Immature natural killer cell (primary cell): Measurements from ENCODE around the gene REXO1. TPM values are rescaled to one million over a fixed set of nuclear protein-coding genes. Genes with fewer than 3 reads are reported as not detected.
A peak's percentile ranks its signal among the peaks of the same experiment; 100 is the strongest.

Experiments used
- DNase-seq, 3 donors: peaks; one replicate each; pipeline ENCODE4 v3.0.0; 2022; ENCODE audit warnings: mixed read lengths in 1 of 3
- H3K27ac Mint-ChIP-seq, 6 donors: one replicate each; pipeline ENCODE4 v1.8.0; 2020; ENCODE audit warnings: mixed read lengths in 6 of 6, mild to moderate bottlenecking in 5 of 6, inconsistent platforms in 4 of 6, moderate library complexity in 3 of 6
- H3K27me3 Mint-ChIP-seq, 3 donors: one replicate each; pipeline ENCODE4 v1.8.0; 2020 to 2021; ENCODE audit warnings: low read depth in 3 of 3, mild to moderate bottlenecking in 3 of 3, mixed read lengths in 3 of 3, moderate library complexity in 3 of 3, inconsistent platforms in 1 of 3
- H3K36me3 Mint-ChIP-seq, 3 donors: one replicate each; pipeline ENCODE4 v1.8.0; 2020; ENCODE audit warnings: mixed read lengths in 3 of 3, inconsistent platforms in 2 of 3, mild to moderate bottlenecking in 2 of 3
- H3K4me1 Mint-ChIP-seq, 2 donors: one replicate each; pipeline ENCODE4 v1.8.0; 2020; ENCODE audit warnings: inconsistent platforms in 2 of 2, mild to moderate bottlenecking in 2 of 2, mixed read lengths in 2 of 2, moderate library complexity in 1 of 2
- H3K4me3 Mint-ChIP-seq, 5 donors: one replicate each; pipeline ENCODE4 v1.8.0; 2020; ENCODE audit warnings: mild to moderate bottlenecking in 5 of 5, mixed read lengths in 5 of 5, inconsistent platforms in 3 of 5, moderate library complexity in 3 of 5
- H3K9me3 Mint-ChIP-seq, 6 donors: one replicate each; pipeline ENCODE4 v1.8.0; 2020; ENCODE audit warnings: mild to moderate bottlenecking in 6 of 6, mixed read lengths in 6 of 6, inconsistent platforms in 4 of 6, moderate library complexity in 3 of 6
- polyA plus RNA-seq, 3 donors: library from polyadenylated mRNA; unstranded; fragments of 300-500 nt; fragmentation: Illumina TruSeq; gene quantifications; one replicate each; pipeline ENCODE4 v1.2.3, GENCODE V29; 2021

REXO1 gene
- polyA plus RNA-seq, 3 donors from 2014 or later: 0.63 to 13.0 (median 4.5) TPM

GRCh38 chr19:1833540-1833939, 14.7 kb downstream of the REXO1 start:
- peak overlapping the region in 1 of 6 donors; percentile 40 for H3K27ac Mint-ChIP-seq
- peaks cover 5 to 14% of the 10 kb centered on the region in 2 donors for H3K4me1 Mint-ChIP-seq
- DNase-seq: no peak
- H3K27me3 Mint-ChIP-seq: peaks cover 0 to 2% (median 2%) of the 10 kb centered on the region in 3 donors
- H3K9me3 Mint-ChIP-seq: no peaks in the 10 kb centered on the region
- H3K4me3 Mint-ChIP-seq: no peak overlapping the region
- no peaks in the 10 kb centered on the region for H3K36me3 Mint-ChIP-seq

GRCh38 chr19:1832046-1832663, 16.1 kb downstream of the REXO1 start:
- Mint-ChIP-seq H3K27me3 (peaks cover 0 to 3% (median 0%) of the 10 kb centered on the region in 3 donors), H3K4me3 (no peak overlapping the region), H3K36me3 (no peaks in the 10 kb centered on the region), H3K27ac (no peak overlapping the region), H3K9me3 (no peaks in the 10 kb centered on the region), H3K4me1 (peaks cover 5 to 14% of the 10 kb centered on the region in 2 donors)
- no peak for DNase-seq

DNA sequence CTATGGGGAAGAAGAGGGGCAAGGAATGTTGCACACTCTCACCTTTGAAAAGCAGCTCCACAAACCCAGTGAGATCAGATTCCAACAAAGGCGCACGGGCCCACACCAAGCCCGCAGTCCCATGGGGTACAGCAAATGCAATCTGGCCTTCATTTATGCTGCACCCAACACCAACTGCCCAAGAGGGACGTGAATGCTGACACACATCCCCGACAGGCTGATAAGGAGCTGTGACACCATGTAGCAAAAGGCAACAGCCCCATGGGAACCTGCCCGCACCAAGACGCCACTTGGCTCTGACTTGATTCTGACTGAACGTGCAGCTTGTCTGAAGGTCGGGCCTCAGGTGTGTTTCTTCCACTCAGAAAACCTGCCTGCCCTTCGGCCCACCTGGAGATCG, 17.3 kb downstream of the REXO1 start:
- H3K36me3 Mint-ChIP-seq: no peaks in the 10 kb centered on the region
- peaks cover 0 to 4% (median 3%) of the 10 kb centered on the region in 3 donors for H3K27me3 Mint-ChIP-seq

GRCh38 chr19:1830568-1830967, 17.7 kb downstream of the REXO1 start:
- Mint-ChIP-seq H3K27me3 (peaks cover 0 to 4% (median 3%) of the 10 kb centered on the region in 3 donors), H3K4me1 (peaks cover 5 to 14% of the 10 kb centered on the region in 2 donors), H3K9me3 (no peaks in the 10 kb centered on the region), H3K36me3 (peaks cover 0 to 3% (median 0%) of the 10 kb centered on the region in 3 donors), H3K27ac (no peak overlapping the region), H3K4me3 (no peak overlapping the region)
- DNase-seq: no peak

More for the DNA sequence above, 17.3 kb downstream of the REXO1 start:
- Mint-ChIP-seq H3K9me3 (no peaks in the 10 kb centered on the region), H3K4me3 (no peak overlapping the region), H3K27ac (no peak overlapping the region), H3K4me1 (peaks cover 5 to 12% of the 10 kb centered on the region in 2 donors)
- DNase-seq: no peak

DNA sequence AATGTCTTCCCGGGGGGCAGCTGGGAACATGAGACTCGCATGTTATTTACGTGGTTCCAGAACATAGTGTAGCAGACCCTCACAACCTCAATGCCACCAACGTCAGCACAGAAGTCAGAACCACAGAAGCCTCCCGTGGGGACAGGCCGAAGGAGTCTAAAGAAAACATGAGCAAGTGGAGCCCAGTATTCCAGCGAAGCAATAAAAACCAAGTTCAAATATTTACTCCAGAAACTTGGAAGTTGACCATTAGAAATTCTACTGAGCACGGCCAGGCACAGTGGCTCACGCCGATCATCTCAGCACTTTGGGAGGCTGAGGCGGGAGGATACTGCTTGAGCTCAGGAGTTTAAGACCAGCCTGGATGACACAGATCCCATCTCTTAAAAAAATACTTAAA, 18.3 kb downstream of the REXO1 start:
- DNase-seq: no peak
- peaks cover 0 to 4% (median 3%) of the 10 kb centered on the region in 3 donors for H3K27me3 Mint-ChIP-seq
- H3K4me1 Mint-ChIP-seq: peaks cover 5 to 12% of the 10 kb centered on the region in 2 donors
- H3K27ac Mint-ChIP-seq: no peak overlapping the region
- no peaks in the 10 kb centered on the region for H3K9me3 Mint-ChIP-seq
- no peak overlapping the region for H3K4me3 Mint-ChIP-seq
- peaks cover 0 to 3% (median 0%) of the 10 kb centered on the region in 3 donors for H3K36me3 Mint-ChIP-seq

GRCh38 chr19:1828279-1829238, 19.7 kb downstream of the REXO1 start:
- Mint-ChIP-seq H3K27me3 (peaks cover 0 to 4% (median 3%) of the 10 kb centered on the region in 3 donors), H3K9me3 (no peaks in the 10 kb centered on the region), H3K4me1 (peaks cover 5 to 9% of the 10 kb centered on the region in 2 donors), H3K27ac (no peak overlapping the region), H3K4me3 (no peak overlapping the region), H3K36me3 (peaks cover 0 to 3% (median 0%) of the 10 kb centered on the region in 3 donors)
- DNase-seq: no peak

GRCh38 chr19:1827566-1828278, 20.6 kb downstream of the REXO1 start:
- Mint-ChIP-seq H3K27ac (no peak overlapping the region), H3K4me1 (peaks cover 5 to 7% of the 10 kb centered on the region in 2 donors)

DNA sequence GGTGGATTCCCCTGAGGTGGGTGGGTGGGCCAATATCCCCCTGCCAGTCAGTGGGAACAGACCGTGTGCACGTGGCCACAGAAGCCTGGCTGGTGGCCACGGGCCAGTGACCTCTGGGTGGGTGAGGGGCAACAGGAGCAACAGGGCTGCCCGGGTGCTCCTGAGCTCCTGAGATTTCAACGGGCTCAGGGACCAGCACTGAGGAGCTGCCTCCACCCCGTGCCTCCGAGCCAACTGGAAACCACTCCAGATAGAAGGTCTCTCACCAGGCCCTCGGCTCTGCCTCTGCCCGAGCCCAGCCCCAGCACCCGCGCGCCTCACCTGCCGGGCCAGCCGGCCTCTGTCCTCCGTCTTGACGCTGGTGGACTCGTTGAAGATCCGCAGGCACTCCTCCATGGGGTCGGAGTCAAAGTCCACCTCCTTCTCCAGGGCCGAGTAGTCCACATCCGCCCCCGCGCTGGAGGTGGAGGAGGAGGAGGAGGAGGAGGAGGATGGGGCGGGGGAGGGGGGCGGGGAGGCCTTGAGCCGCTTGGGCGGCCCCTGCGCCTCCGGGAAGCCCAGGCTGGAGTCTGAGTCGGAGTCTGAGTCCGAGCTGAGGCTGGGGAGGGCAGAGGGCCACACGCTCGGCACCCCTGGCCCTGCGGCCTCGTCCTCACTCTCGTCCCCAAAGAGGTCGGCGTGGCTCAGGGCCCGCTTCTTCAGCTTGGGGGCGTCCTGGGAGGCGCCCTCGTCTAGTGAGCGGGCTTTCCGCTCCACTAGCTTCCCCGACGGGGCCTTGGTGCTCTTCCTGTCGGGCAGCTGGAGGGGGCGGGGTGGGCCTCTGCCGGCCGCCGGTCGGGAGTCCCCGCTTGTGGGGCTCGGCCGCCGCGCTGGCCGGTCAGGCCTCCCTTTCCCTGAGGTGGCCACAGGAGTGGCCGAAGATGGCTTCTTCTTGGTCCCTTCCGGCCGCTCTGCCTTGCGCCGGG, 21.4 kb downstream of the REXO1 start:
- DNase-seq: no peak
- H3K4me3 Mint-ChIP-seq: no peak overlapping the region
- peaks cover 0 to 4% (median 2%) of the 10 kb centered on the region in 3 donors for H3K27me3 Mint-ChIP-seq
- no peak overlapping the region for H3K27ac Mint-ChIP-seq
- peaks cover 0 to 3% (median 0%) of the 10 kb centered on the region in 3 donors for H3K36me3 Mint-ChIP-seq
- no peaks in the 10 kb centered on the region for H3K9me3 Mint-ChIP-seq
- peaks cover 5 to 6% of the 10 kb centered on the region in 2 donors for H3K4me1 Mint-ChIP-seq

More at GRCh38 chr19:1827566-1828278, 20.6 kb downstream of the REXO1 start:
- Mint-ChIP-seq H3K27me3 (peaks cover 0 to 4% (median 2%) of the 10 kb centered on the region in 3 donors), H3K9me3 (no peaks in the 10 kb centered on the region), H3K4me3 (no peak overlapping the region), H3K36me3 (peaks cover 0 to 3% (median 0%) of the 10 kb centered on the region in 3 donors)
- no peak for DNase-seq

DNA sequence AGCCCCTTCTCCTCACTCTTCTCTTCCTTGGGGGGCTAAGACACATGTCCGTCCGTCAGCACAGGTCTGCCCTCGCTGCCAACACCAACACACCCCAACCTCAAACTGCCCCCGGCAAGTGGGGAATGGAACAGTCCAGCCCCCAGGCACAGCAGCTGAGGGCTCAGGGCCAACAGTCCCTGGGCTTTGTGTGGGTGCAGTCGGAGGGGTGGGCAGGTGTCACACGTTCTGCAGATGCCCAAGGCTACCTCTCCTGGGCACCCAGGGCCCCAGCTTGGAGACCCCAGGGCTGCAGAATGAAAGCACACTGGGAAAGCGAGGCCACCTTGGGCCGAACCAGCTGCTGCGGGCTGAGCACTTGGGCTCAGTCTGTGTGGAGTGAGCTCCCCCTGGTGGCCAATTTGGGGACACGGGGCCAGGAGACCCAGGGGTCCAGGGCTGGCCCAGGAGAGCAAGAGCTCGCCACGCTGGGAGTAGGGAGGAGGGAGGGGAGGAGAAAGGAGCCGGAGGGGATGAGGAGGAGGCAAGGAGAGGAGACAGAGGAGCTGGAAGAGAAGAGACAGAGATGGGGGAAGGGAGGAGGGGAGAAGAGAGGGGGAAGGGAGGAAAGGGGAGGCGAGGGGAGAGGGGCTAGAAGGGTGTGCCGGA, 22.2 kb downstream of the REXO1 start:
- H3K27me3 Mint-ChIP-seq: peaks cover 0 to 4% (median 2%) of the 10 kb centered on the region in 3 donors
- no peak overlapping the region for H3K4me3 Mint-ChIP-seq
- peaks cover 0 to 3% (median 0%) of the 10 kb centered on the region in 3 donors for H3K36me3 Mint-ChIP-seq
- H3K27ac Mint-ChIP-seq: no peak overlapping the region
- peak; percentile 64 to 74 (median 69) for DNase-seq
- peaks cover 5 to 6% of the 10 kb centered on the region in 2 donors for H3K4me1 Mint-ChIP-seq
- no peaks in the 10 kb centered on the region for H3K9me3 Mint-ChIP-seq

DNA sequence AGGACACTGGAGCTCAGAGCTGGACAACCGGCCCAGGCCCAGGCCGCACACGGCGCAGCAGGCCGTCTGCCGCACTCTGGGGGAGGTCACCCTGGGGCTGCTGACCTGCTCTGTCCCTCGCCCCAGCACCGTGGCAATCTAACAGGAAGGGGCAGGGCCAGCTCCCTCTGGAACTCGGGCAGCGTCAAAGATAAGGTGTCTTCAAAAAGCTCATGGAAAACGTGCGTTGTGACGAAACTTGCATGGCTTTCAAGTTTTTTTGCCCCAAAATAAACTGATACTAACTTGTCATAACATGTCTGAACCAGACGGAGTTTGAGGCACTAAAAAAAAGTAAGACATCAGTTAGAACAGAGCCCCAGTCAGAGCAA, 24.0 kb downstream of the REXO1 start:
- H3K9me3 Mint-ChIP-seq: no peaks in the 10 kb centered on the region
- DNase-seq: no peak
- peaks cover 0 to 5% of the 10 kb centered on the region in 2 donors for H3K4me1 Mint-ChIP-seq
- peaks cover 0 to 7% (median 3%) of the 10 kb centered on the region in 3 donors for H3K36me3 Mint-ChIP-seq
- no peak overlapping the region for H3K4me3 Mint-ChIP-seq
- H3K27ac Mint-ChIP-seq: peak overlapping the region in 1 of 6 donors; percentile 73
- peaks cover 0 to 4% (median 2%) of the 10 kb centered on the region in 3 donors for H3K27me3 Mint-ChIP-seq

GRCh38 chr19:1823539-1824251, 24.6 kb downstream of the REXO1 start:
- no peak overlapping the region for H3K4me3 Mint-ChIP-seq

GRCh38 chr19:1823020-1823419, 25.3 kb downstream of the REXO1 start:
- Mint-ChIP-seq H3K9me3 (no peaks in the 10 kb centered on the region), H3K4me3 (no peak overlapping the region), H3K36me3 (peaks cover 0 to 7% (median 3%) of the 10 kb centered on the region in 3 donors), H3K4me1 (peaks cover 0 to 5% of the 10 kb centered on the region in 2 donors), H3K27me3 (peaks cover 0 to 4% (median 2%) of the 10 kb centered on the region in 3 donors), H3K27ac (no peak overlapping the region)
- DNase-seq: no peak

More at GRCh38 chr19:1823539-1824251, 24.6 kb downstream of the REXO1 start:
- H3K4me1 Mint-ChIP-seq: peaks cover 0 to 5% of the 10 kb centered on the region in 2 donors
- peaks cover 0 to 7% (median 3%) of the 10 kb centered on the region in 3 donors for H3K36me3 Mint-ChIP-seq
- H3K27me3 Mint-ChIP-seq: peaks cover 0 to 4% (median 2%) of the 10 kb centered on the region in 3 donors
- H3K27ac Mint-ChIP-seq: no peak overlapping the region
- no peak for DNase-seq
- no peaks in the 10 kb centered on the region for H3K9me3 Mint-ChIP-seq
